LNCaP clone FGC (cell line): Measurements from ENCODE around the gene ARRDC5.
"Not testable (repeated sequence)": the region's sequence is repeated elsewhere in the genome, so short reads cannot be mapped to it uniquely, and the experiment has no call there.

Source experiments
- DNase-seq: peaks from one replicate; pipeline ENCODE4 v3.0.0-alpha.2; 2011; ENCODE audit warnings: low read depth
- H3K4me3 ChIP-seq: 2 replicates; pipeline ENCODE4 v1.5.1; 2011; ENCODE audit warnings: mild to moderate bottlenecking, low read depth, low read length, control low read depth
- TF ChIP-seq, protein P1 (sequence below): IDR thresholded peaks from 2 replicates; pipeline ENCODE4 v1.5.1; 2012; ENCODE audit warnings: mild to moderate bottlenecking; ENCODE audit not compliant: control insufficient read depth, insufficient read depth; ENCODE audit errors: extremely low read depth

ARRDC5 gene

DNA sequence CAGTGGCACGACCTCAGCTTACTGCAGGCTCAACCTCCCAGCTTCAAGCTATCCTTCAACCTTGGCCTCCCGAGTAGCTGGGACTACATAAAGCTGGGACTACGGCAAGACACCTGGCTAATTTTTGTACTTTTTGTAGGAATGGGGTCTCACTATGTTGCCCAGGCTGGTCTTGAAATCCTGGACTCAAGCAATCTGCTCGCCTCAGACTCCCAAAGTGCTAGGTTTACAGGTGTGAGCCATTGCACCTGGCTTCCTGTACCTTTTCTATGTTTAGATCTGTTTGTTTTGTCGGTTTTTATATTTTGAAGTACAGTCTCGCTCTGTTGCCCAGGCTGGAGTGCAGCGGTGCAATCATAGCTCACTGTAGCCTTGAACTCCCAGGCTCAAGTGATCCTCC, 53.7 kb downstream of the ARRDC5 start:
- DNase-seq = no peak
- H3K4me3 ChIP-seq = no peak overlapping the region
- TF ChIP-seq, protein P1, sequence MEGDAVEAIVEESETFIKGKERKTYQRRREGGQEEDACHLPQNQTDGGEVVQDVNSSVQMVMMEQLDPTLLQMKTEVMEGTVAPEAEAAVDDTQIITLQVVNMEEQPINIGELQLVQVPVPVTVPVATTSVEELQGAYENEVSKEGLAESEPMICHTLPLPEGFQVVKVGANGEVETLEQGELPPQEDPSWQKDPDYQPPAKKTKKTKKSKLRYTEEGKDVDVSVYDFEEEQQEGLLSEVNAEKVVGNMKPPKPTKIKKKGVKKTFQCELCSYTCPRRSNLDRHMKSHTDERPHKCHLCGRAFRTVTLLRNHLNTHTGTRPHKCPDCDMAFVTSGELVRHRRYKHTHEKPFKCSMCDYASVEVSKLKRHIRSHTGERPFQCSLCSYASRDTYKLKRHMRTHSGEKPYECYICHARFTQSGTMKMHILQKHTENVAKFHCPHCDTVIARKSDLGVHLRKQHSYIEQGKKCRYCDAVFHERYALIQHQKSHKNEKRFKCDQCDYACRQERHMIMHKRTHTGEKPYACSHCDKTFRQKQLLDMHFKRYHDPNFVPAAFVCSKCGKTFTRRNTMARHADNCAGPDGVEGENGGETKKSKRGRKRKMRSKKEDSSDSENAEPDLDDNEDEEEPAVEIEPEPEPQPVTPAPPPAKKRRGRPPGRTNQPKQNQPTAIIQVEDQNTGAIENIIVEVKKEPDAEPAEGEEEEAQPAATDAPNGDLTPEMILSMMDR = no peak

DNA sequence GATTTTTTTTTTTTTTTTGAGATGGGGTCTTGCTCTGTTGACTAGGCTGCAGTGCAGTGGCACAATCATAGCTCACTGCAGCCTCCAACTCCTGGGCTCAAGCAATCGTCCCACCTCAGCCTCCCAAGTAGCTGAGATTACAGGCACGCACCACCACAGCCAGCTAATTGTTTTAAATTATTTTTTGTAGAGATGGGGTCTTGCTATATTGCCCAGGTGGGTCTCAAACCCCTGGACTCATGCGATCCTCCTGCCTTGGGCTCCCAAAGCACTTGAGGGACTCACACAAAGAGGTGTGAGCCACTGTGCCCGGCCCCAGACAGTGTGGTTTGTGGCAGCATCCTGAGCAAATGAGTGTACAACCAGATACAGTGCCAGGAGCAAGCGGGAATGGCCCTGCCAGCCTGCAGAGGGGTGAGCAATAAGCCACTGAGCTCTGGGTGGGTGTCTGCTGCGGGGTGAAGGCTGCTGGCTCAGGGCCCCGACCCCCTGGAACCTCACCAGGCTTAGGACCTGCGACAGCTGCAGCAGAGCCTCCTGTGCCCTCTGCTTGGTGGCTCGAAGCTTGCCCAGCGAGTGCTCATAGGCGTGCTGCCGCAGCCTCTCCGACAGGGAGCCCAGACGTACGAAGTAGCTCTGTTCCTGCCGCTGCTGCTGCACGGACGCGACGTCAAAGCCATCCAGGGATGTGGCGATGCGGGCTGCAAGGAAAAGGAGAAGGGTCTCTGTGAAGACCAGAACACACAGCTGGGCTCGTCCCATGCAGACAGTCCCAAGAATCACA, 55.3 kb downstream of the ARRDC5 start:
- no peak overlapping the region for H3K4me3 ChIP-seq
- DNase-seq = no peak
- TF ChIP-seq, protein P1 = no peak

DNA sequence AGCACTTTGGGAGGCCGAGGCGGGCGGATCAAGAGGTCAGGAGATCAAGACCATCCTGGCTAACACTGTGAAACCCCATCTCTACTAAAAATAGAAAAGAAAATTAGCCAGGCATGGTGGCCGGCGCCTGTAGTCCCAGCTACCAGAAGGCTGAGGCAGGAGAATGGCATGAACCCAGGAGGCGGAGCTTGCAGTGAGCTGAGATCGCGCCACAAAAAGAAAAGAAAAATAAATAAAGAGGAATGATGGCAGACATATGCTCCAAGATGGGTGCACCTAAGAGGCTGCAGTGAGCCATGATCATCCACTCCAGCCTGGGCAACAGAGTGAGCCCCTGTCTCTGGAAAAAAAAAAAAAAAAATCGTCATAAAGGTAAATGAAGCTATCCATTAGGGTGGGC, 56.7 kb downstream of the ARRDC5 start:
- not testable (repeated sequence) for H3K4me3 ChIP-seq, DNase-seq

DNA sequence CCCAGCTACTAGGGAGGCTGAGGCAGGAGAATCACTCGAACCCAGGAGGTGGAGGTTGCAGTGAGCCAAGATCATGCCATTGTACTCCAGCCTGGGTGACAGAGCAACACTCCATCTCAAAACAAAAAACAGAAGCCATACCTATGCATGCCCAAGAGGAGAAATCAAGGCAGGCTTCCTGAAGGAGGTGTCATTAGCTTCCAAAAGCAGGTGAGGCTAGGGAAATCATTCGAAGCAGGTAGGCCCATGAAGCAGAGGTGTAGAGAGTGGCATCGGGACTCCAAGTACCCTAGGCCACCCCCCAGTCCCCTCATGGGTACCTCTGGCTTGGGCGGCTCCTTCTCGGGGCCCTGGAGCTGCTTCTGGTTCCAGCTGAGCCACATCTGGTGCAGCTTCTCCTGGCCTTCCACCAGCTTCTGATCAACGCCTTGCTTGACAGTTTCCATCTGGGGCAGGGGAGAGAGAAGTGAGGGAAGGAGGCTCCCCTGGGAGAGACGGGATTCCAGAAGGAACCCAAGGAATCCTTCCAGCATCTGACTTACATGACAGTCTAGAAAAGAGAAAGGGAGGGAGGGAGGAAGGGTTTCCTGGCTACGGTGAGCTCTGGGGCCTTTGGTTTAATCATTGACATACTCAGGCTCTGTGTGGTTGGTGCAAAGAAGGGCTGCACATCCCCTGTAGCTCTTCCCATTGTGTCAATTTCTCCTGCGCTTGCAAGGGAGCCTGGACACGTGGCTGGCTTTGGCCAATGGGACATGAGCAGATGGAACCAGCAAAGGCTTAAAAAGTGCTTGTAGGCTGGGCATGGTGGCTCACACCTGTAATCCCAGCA, 58.1 kb downstream of the ARRDC5 start:
- TF ChIP-seq, protein P1 = no peak
- DNase-seq = no peak
- H3K4me3 ChIP-seq = no peak overlapping the region

DNA sequence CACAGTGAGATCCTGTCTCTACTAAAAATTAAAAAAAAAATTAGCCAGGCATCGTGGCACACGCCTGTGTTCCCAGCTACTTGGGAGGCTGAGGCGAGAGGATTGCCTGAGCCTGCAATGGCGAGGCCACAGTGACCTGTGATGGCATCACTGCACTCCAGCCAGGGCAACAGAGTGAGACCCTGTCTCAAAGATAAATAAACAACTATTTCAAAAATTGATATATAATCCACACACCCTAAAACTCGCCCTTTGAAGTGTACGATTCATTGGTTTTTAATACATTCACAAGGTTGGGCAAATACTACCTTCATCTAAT, 59.1 kb downstream of the ARRDC5 start:
- no peak overlapping the region for H3K4me3 ChIP-seq
- TF ChIP-seq, protein P1 = no peak
- DNase-seq = no peak
